HG02840 (cell line): Measurements from ENCODE around the gene SEZ6L.

Experiments
- ATAC-seq: cut with Tn5 transposase; IDR thresholded peaks from one replicate; pipeline ENCODE4 v1.9.1; 2021; ENCODE audit warnings: mild to moderate bottlenecking, moderate library complexity, moderate number of reproducible peaks; ENCODE audit not compliant: unreplicated experiment, low FRiP score

SEZ6L gene

DNA sequence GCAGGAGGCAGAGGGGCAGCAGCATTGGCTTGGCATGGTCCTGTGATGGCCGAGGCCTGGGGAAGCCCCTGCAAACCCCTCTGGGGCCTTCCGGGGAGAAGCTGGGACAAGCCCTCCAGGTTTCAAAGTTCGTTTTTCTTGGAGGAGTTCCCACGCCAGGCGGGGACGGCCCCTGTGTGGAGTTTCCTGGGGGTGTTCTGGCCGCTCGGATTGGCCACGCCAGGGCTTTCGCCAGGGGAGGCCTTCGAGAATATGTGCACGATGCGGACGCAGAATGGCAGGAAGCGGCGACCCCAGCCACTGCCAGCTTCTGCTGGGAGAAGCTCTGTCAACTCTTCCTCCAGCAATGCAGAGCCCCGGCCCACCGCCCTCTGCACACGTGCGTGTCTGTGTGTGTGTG, 157.5 kb downstream of the SEZ6L start:
- no peak for ATAC-seq

DNA sequence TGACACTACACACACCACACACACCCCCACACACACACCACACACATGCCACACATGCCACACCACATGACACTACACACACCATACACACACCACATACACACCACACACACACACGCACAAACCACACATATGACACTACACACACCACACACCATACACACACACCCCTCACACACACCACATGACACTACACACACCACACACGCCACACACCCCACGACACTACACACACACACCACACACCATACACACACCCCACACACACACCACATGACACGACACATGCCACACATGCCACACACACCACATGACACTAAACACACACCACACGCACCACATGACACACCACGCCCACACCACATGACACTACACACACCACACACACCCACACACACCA, 158.0 kb downstream of the SEZ6L start:
- ATAC-seq: no peak

DNA sequence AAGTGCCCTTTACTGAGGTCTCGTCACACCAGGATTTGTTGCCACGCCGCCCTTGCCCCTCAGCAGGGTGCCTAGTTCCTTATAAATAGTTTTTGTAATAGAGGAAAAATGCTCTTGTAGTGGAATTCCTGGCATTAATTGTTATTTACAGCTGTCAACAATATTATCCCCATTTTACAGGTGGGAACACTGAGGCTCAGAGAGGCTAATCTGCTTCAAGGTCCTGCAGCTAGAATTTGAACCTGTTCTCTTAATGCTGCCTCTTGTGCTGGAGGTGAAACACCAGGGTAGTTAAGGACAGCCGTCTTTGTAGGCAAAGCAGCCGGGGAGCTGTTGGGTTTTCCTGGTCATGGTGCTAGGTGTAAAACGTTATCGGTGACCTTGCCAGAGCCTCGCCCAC, 159.0 kb downstream of the SEZ6L start:
- no peak for ATAC-seq

DNA sequence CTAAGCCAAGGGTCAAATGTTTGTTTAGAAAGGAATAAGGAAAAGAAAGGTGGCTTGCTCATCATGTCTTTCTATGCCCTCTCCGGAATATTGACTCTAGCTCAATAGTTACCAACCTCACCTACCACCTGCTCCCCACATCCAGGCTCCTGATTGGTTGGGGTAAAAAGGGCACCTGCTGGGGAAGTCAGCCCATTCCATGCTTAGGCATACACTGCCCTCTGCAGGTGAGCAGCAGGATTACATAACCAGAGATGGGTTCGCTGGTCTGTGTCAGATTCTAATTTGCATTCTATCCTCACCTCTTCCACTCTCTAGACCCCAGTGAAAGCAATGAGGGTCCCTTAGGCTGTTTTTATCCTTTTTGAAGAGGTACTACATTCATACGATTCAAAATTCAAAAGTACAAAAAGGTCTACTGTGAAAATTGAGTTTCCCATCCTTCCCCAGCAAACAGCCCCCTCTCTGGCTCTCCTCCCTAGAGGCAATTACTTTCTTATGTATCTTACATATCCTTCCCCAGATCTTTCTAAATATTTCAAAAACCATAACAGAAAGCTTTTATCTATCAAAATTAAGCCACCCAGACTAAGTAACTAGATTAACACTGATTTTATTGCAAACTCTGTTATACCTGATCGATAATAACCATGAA, 161.8 kb downstream of the SEZ6L start:
- ATAC-seq: no peak

DNA sequence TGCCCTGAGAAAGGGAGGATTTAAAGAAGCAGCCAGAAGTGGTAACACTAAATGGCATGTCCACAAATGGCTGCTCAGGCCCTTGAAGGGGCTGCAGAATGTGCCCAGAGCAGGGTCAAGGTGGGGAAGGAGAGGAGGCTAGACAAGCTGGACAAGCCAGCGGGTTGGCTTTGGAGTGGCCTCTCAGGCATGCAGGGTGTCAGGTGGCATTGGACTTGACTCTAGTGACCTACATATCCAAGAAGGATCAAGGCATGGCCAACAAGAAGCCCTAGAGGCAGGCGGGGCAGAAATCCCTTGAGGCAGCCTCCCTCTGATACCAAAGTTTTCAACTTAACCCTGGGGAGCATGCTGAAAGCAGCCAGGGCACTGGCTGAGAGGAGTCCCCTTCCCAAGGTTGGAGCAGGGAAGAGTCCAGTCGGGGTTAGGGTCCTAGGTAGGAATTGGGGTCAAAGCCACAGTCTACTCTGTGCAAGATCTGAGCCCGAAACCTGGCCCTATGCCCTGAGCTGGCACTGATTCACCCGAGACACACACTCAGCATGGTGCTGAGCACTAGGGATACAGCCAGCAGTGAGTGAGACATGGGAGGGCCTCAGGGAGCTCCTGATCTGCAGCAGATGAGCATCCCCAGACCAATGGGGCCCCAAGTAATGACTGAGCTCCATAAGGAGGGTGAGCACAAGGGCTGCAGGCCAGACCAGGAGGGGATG, 164.0 kb downstream of the SEZ6L start:
- no peak for ATAC-seq

DNA sequence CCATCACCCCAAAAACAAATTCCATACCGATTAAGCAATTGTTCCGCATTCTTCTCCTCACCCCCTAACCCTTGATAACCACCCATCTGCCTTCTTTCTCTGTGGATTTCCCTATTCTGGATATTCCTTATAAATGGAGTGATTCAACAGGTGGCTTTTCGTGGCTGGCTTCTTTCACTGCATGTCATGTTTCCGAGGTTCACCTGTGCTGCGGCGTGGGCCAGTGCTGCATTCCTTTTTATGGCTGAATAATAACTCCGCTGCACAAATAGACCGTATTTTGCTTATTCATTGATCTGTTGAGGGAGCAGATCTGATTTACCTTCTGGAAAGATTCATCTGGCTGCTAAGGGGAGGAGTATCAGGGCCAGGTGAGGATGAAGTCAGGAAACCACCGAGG, 165.0 kb downstream of the SEZ6L start:
- no peak for ATAC-seq

DNA sequence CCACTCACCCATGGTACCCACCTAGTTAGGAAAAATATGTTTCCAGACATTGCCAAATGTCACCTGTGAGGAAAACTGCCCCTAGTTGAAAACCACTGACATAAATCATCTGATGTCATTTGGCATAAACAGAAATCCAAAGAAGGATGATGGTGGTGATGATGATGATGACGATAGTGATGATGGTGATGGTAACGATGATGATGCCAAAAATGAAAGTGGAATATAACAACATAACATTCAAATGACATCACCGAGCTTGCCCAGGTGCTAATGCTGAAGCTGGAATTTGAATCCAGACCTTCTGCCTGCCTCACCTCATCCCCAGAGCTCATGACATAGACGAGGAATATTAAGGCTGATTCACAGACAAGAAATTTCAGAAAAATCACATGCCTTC, 167.5 kb downstream of the SEZ6L start:
- no peak for ATAC-seq

DNA sequence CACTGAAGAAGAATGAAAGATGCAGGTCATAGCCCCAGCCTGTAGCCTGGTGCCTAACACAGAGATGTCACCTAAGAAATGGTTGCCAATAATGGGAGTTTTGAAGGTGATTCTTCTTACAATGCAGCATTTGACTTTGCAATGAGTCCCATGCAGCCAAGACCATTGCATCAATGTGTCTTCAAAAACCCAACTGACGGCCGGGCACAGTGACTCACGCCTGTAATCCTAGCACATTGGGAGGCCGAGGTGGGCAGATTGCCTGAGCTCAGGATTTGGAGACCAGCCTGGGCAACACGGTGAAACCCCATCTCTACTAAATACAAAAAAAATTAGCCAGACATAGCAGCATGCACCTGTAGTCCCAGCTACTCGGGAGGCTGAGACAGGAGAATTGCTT, 170.5 kb downstream of the SEZ6L start:
- no peak for ATAC-seq

DNA sequence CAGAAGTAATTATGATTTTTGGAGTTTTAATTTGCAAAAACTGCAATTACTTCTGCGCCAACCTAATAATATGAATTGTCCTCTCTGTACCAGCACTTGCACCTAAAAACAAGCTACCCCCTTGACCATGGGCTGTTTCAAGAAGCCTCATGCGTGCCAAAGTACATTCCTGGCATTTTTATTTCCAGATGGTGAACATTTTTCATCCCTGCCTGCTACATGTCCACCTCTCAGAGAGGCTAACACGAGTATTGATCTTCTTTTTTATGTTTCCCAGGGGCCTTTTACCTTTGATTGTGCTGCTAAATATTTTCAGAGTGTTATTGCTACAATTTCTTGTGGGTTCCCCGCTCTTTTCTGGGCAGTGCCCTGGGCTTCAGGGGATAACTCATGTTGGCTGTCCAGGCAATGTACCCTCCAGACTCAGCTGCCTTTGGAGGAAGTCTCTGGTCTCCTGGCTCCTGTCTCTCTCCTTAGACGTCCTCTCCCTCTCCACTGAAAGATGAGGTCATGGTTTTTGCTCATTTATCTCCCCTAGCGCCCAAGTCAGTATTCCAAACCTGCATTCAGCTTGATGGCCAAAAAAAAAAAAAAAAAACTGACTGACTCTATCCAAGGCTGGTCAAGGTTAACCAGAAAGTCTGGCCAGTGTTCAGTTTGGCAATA, 173.6 kb downstream of the SEZ6L start:
- no peak for ATAC-seq

DNA sequence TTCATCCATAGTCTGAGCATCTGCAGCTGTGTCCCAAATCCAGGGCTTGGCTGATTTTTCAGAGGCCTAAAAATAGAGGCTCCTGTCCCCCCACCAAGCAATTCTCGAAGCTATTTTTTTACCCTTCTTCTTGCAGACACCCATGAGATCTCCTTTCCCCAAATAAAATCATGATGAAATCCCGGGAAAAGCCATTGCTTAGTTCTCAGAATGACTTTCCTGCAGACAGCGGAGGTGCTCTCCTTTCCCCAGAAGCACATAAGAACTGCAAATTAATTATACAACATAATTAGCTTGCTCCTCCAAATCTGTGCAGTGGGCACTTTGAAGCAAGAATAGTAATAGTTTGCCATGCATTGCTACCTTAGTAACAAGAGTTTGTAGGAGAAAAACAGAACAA, 176.2 kb downstream of the SEZ6L start:
- ATAC-seq: no peak

DNA sequence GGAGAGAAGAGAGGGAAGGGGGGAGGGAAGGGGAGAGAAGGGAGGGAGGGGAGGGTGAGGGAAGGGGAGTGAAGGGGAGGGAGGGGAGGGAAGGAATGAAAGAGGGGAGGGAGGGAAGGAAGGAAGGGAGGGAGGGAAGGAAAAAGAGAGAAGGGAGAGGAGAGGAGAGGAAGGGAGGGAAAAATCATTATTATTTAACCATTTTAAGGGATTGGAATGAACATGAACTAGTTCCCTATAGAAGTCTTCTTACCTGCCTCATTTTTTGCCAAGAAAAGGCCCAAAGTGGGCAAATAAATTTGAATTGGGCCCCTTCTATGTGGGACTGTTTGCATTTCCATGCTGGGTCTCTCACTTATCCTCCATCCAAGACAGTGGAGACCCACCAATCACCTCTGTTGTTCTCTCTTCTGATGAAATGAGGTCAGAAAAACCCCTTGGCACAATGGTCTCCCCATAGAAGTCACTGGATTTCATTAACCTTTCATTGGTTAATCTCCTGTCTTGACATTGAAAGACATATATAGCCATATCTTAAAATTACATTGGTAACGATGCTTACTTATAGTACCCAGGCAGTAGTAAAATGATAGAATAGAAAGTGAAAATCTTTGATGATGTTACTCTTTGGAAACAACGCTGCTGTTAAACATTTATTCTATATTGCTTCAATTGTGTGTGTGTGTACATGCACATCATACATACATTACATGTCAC, 179.7 kb downstream of the SEZ6L start:
- ATAC-seq: no peak

DNA sequence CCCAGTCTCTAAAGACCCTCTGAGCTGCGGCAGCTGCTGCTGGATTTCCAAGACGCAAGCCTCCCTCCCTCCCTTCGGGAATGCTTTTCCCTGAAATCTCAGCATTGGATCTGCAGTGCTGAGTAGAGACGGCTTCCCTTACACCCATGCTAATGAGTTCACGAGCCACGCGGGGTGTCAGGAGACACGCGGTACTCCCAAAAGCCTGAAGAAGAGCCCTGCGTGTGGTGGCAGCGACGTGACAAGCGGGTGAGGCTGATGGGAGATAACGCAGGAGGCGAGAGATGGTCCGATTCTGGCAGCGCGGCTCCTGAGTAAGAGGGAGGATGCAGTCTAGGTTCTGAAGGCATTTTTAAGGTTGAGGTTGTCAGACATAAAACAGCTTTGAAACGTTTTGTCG, 185.4 kb downstream of the SEZ6L start:
- ATAC-seq: no peak

DNA sequence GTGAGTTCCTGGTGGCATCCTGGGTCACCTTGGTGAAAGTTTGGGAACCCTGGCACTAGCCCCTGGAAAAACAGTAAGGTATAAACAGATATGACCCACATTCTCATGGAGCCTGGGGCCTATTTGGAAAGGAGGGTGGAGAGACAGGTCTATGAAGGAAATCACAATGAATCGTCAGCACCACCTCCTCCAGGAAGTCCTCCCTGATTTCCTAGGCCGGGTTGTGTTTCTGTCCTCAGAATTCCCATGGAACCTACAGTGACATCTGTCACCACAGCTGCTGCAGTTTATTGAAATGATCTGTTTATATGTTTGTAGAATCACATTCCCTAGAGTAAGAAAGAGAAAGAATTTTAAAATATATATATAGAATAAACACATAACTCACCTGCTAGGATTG, 188.0 kb downstream of the SEZ6L start:
- ATAC-seq: no peak

DNA sequence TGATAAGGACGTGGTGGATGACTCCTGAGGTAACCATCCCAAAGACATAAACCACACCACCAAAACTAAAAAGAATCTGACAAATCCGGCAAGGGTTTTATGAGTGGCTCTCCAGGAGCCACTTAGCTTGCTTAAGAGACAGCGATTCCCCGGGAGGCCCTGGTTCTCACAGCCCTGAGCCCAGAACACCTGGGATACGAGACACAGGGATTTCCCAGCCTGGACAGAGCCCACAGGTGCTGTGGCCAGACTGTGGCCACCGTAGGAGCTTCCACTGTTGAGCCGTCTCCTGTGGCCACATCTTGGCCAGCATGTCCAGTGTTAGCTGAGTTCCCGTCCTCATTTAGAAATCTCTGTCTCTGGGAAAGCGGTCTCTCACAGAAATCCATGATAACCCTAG, 188.6 kb downstream of the SEZ6L start:
- ATAC-seq: no peak

DNA sequence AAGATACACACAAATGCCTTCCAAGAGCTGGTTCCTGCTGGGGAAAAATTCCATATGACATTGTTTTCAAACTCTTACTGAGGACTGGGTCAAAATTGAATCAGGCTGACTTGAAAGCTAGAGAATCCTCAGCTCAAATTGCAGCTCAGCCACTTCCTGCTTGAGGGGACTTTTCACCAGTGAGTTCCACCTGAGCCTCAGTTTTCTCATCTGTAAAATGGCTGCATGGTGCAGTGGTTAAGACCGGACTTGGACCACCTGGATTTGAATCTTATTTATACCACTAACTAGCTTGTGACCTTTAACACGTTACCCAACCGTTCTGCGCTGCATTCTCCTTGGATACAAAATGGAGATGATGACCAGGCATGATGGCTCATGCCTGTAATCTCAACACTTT, 189.9 kb downstream of the SEZ6L start:
- no peak for ATAC-seq

DNA sequence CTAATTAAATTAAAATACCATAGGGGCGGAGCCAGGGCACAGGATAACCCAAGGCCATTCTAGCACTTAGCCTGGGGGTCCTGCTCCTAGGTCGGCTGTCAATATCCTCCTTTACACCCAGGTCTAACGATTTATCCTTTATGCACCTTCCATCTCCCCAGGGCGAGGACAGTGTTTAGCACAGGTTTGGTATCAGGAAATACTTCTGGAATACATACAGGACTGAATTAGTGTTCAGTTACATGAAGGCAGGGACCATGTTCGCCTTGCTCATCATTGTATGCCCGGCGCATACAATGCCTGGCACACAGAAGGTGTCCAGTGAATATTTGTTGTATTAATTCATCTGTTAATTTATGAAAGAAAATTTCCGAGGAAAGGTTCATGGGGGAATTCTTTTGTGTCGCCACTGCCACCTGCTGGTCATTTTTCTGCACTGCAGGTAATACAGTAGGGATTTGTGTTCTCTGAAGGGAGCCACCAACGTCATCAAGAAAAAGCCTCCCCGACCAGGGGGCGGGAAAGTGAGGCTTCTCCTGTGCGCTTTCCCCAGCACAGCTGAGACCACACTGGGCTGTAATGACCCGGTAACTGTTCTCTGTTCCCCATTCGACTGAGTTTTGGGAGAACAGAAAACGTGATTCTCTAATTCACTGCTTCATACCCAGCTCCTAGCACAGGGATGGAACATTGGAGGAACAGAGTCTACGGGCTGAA, 191.1 kb downstream of the SEZ6L start:
- ATAC-seq: no peak

DNA sequence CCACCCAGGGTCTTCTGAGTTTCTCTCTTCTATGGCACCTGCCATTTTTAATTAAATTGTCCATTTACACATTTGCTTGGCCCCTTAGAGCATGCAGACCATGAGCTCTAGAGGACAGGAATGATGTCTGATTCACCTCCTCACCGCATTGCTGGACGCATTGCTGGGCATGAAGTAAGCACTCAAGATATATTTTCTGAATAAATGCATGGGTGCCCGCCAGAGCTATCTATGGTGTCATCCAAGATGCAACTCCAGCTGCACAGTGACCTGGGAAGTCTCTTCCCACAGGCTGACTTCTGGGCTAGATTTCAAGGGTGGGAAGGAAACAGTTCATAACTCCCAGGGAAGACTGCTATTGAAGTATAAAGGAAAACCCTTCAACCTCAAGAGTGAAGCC, 193.2 kb downstream of the SEZ6L start:
- no peak for ATAC-seq

DNA sequence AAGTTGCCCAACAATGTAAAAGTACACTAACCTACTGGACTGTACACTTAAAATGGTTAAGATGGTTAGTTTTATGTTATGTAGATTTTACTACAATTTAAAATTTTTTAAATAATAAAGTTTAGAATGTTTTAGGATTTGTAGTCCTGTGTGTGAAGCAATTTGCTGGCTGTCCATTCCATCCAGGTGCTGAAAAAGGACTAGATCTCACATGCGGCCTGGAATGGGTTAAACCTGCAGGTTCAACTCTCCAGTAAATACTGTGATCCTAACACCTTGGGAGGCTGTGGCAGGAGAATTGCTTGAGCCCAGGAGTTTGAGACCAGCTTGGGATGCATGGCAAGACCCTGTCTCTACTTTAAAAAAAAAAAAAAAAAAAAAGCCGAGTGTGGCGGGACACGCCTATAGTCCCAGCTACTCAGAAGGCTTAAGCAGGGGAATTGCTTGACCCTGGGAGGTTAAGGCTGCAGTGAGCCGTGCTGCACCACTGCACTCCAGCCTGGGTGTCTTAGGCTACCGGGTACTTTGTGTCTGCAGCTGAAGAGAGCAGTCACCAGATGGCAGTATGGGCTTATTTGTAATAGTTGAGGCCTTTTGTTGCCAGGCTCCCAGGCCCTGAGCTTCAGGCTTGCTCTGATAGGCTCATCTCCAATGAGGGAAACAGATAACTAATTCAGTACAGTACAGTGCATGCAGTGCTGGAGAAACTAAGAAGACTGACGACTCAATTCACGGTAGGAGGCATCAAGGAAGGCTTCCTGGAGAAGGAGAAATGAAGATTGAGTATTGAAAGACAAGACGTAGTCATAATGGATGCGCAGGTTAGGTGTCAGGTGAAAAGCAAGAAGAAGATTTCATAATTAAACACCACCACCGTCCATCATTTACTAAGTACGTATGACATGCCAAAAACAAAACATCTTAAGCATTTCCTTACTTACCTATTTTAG, 195.1 kb downstream of the SEZ6L start:
- no peak for ATAC-seq

DNA sequence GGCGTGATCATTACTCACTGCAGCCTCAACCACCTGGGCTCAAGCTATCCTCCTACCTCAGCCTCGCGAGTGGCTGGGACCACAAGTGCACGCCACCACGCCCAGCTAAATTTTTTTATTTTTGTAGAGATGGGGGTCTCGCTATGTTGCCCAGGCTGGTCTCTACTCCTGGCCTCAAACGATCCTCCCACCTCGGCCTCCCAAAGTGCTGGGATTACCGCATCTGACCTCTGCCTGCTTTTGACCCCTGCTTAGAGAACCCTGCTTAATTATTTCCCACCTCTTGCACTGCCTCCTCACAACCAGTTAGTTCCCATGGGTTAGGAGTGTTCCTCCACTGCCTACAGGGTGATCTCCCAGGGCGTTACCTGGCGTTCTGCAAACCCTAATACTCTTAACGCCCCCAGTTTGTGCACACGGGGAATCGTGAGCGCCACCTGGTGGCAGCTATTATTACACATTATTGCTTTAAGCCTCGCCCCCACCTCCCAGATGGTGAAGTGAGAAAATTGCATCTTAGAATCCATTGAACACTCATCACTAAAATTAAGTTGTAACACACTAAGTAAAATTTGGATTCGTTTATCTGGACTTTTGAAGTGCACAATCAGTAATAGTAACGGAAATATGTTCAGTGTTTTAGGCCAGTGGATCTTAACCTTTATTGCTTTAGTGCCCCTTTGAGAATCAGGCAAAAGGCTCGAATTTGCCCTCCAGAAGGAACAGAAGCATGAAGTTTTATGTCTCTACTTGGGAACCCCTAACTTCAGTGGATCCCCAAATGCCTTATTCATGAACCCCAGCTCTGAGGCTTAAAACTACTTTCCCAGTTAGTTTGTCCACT, 198.4 kb downstream of the SEZ6L start:
- ATAC-seq: no peak
